HFFc6 (cell line): ENCODE measurements around the gene FAM167B. TPM values are rescaled to one million over a fixed set of nuclear protein-coding genes. Genes with fewer than 3 reads are reported as not detected.
"Not testable (repeated sequence)": the region's sequence is repeated elsewhere in the genome, so short reads cannot be mapped to it uniquely, and the experiment has no call there.

ENCODE experiments used
- DNase-seq: peaks from one replicate; pipeline ENCODE4 v3.0.0-alpha.2; 2018
- H3K27ac Mint-ChIP-seq: 2 replicates; pipeline ENCODE4 v1.8.0; 2020; ENCODE audit warnings: mild to moderate bottlenecking, mixed read lengths
- H3K27me3 Mint-ChIP-seq: 2 replicates; pipeline ENCODE4 v1.8.0; 2021; ENCODE audit warnings: mild to moderate bottlenecking, moderate library complexity, mixed read lengths; ENCODE audit not compliant: insufficient read depth
- H3K36me3 Mint-ChIP-seq: 2 replicates; pipeline ENCODE4 v1.8.0; 2021; ENCODE audit warnings: low read depth, mixed read lengths
- H3K4me1 Mint-ChIP-seq: 2 replicates; pipeline ENCODE4 v1.8.0; 2020; ENCODE audit warnings: low read depth, mixed read lengths
- H3K4me3 Mint-ChIP-seq: 2 replicates; pipeline ENCODE4 v1.8.0; 2020; ENCODE audit warnings: mild to moderate bottlenecking, moderate library complexity, mixed read lengths
- H3K9me3 Mint-ChIP-seq: 2 replicates; pipeline ENCODE4 v1.8.0; 2020; ENCODE audit warnings: mild to moderate bottlenecking, mixed read lengths
- CTCF ChIP-seq: fragments of 200-600 bp; sonication (generic); IDR thresholded peaks from 2 replicates; pipeline ENCODE4 v1.5.0; 2021; ENCODE audit warnings: antibody characterized with exemption, mild to moderate bottlenecking
- total RNA-seq, 6 experiments: library from RNA; stranded (reverse); fragmentation: NEBNext Ultra II Directional; extraction: Animal tissue kit (Norgen Biotek cat#: 25700); gene quantifications; 2 replicates in 1 of 6; 3 replicates in 5 of 6; pipeline ENCODE4 v1.2.3, GENCODE V29; 2021

FAM167B gene
- total RNA-seq, 6 experiments from 2014 or later = 1.1 to 2.1 (median 1.5) TPM

- TF ChIP-seq CTCF = no peak
- H3K27me3 Mint-ChIP-seq = peaks cover 2% of the 10 kb centered on the region; the same call in 1 of the 2 replicates
- peaks cover 13% of the 10 kb centered on the region for H3K36me3 Mint-ChIP-seq
- H3K27ac Mint-ChIP-seq = peak overlapping the region; percentile 96
- DNase-seq = peak; percentile 57
- peak overlapping the region; percentile 98 for H3K4me3 Mint-ChIP-seq
- H3K9me3 Mint-ChIP-seq = no peaks in the 10 kb centered on the region
- peaks cover 17% of the 10 kb centered on the region for H3K4me1 Mint-ChIP-seq
Measured at GRCh38 chr1:32291145-32291707, 44.2 kb downstream of the FAM167B start.

- Mint-ChIP-seq H3K4me1 (peaks cover 23% of the 10 kb centered on the region), H3K36me3 (peaks cover 18% of the 10 kb centered on the region), H3K27ac (peak within 1 kb of the TSS; percentile 96), H3K4me3 (peak within 1 kb of the TSS; percentile 98), H3K9me3 (no peaks in the 10 kb centered on the region), H3K27me3 (peaks cover 2% of the 10 kb centered on the region; the same call in 1 of the 2 replicates)
- DNase-seq = peak; percentile 91
- no peak for TF ChIP-seq CTCF
Measured at GRCh38 chr1:32291708-32292538, 44.9 kb downstream of the FAM167B start, which contains the start of gene HDAC1. HDAC1 (plus strand) TSS chr1:32292083; CDS start chr1:32292170, 87 bp downstream.

GRCh38 chr1:32298211-32298610 is 51.2 kb downstream of the FAM167B start:
- DNase-seq, H3K4me3 Mint-ChIP-seq, H3K9me3 Mint-ChIP-seq, H3K27ac Mint-ChIP-seq, H3K27me3 Mint-ChIP-seq: not testable (repeated sequence)
- Mint-ChIP-seq H3K4me1 (peaks cover 13% of the 10 kb centered on the region), H3K36me3 (peaks cover 21% of the 10 kb centered on the region)

Other genes with a start within 250 kb of the FAM167B start
- gene KHDRBS1, start 233.4 kb upstream of the FAM167B start, total RNA-seq = 100 to 1,000 TPM; 119 to 160 (median 148) TPM
- gene TMEM39B, start 174.3 kb upstream of the FAM167B start, total RNA-seq = 10 to 100 TPM; 17.6 to 23.2 (median 20.8) TPM
- gene KPNA6, start 139.2 kb upstream of the FAM167B start, total RNA-seq = 100 to 1,000 TPM; 116 to 132 (median 122) TPM
- gene TXLNA, start 67.5 kb upstream of the FAM167B start, total RNA-seq = 10 to 100 TPM; 89.4 to 95.2 (median 93.0) TPM
- 10 to 100 TPM; 12.5 to 15.7 (median 15.3) TPM for gene CCDC28B, start 46.6 kb upstream of the FAM167B start, total RNA-seq
- gene IQCC, start 41.6 kb upstream of the FAM167B start, total RNA-seq = 1 to 10 TPM in 5 of 6 experiments, under 1 TPM in 1; 0.81 to 2.4 (median 2.2) TPM
- gene DCDC2B, start 38.1 kb upstream of the FAM167B start, total RNA-seq = not detected
- 10 to 100 TPM; 18.5 to 23.7 (median 20.3) TPM for gene TMEM234, start 24.9 kb upstream of the FAM167B start, total RNA-seq
- gene EIF3I, start 24.8 kb upstream of the FAM167B start, total RNA-seq = 100 to 1,000 TPM; 279 to 313 (median 285) TPM
- not detected for gene LCK, start 4.0 kb downstream of the FAM167B start, total RNA-seq
- gene HDAC1, start 44.9 kb downstream of the FAM167B start, total RNA-seq = 10 to 100 TPM; 78.5 to 94.9 (median 92.2) TPM
- gene MARCKSL1, start 89.0 kb downstream of the FAM167B start, total RNA-seq = 10 to 100 TPM in 4 of 6 experiments, 1 to 10 TPM in 2; 7.8 to 12.8 (median 11.4) TPM
- gene FAM229A, start 115.3 kb downstream of the FAM167B start, total RNA-seq = 1 to 10 TPM; 1.1 to 3.0 (median 1.7) TPM
- gene TSSK3, start 115.3 kb downstream of the FAM167B start, total RNA-seq = 1 to 10 TPM in 1 of 6 experiments, under 1 TPM in 5; 0.38 to 1.2 (median 0.72) TPM
- gene BSDC1, start 147.2 kb downstream of the FAM167B start, total RNA-seq = 10 to 100 TPM; 52.9 to 65.5 (median 60.1) TPM
- not detected for gene ZBTB8B, start 217.8 kb downstream of the FAM167B start, total RNA-seq